Stomach (tissue), 4 donors: ENCODE results near the gene CST9.

Experiments used
- EP300 ChIP-seq: sonication (generic); formaldehyde crosslinking; IDR thresholded peaks from one replicate; pipeline ENCODE4 v1.6.1; 2017; ENCODE audit warnings: antibody characterized with exemption
- POLR2A ChIP-seq, 4 donors: fragments of 450-650 bp; IDR thresholded peaks; one replicate each; pipeline ENCODE4 v1.6.1; 2016; ENCODE audit warnings: antibody characterized with exemption in 4 of 4, control low read depth in 2 of 4, mild to moderate bottlenecking in 1 of 4, moderate library complexity in 1 of 4
- POLR2AphosphoS5 ChIP-seq, 3 donors: sonication (generic); formaldehyde crosslinking; IDR thresholded peaks; one replicate each; pipeline ENCODE4 v1.6.1; 2016; ENCODE audit warnings: antibody characterized with exemption in 3 of 3
- TF ChIP-seq, protein P1 (sequence below), 7 experiments: fragments of 450-650 bp in 4 of 7; fragments of 200-600 bp in 3 of 7; sonication (generic) in 3 of 7; IDR thresholded peaks; one replicate each; pipeline ENCODE4 v1.5.1; 2016 to 2019; ENCODE audit warnings: antibody characterized with exemption in 7 of 7, control low read depth in 2 of 7, mild to moderate bottlenecking in 1 of 7

GRCh38 chr20:23651117-23651516 is 45.4 kb upstream of the CST9 start:
- TF ChIP-seq POLR2A (IDR thresholded peaks at IDR 0.05) (no peak), EP300 (no peak), POLR2AphosphoS5 (IDR thresholded peaks at IDR 0.05) (no peak)
- TF ChIP-seq, protein P1, sequence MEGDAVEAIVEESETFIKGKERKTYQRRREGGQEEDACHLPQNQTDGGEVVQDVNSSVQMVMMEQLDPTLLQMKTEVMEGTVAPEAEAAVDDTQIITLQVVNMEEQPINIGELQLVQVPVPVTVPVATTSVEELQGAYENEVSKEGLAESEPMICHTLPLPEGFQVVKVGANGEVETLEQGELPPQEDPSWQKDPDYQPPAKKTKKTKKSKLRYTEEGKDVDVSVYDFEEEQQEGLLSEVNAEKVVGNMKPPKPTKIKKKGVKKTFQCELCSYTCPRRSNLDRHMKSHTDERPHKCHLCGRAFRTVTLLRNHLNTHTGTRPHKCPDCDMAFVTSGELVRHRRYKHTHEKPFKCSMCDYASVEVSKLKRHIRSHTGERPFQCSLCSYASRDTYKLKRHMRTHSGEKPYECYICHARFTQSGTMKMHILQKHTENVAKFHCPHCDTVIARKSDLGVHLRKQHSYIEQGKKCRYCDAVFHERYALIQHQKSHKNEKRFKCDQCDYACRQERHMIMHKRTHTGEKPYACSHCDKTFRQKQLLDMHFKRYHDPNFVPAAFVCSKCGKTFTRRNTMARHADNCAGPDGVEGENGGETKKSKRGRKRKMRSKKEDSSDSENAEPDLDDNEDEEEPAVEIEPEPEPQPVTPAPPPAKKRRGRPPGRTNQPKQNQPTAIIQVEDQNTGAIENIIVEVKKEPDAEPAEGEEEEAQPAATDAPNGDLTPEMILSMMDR (IDR thresholded peaks at IDR 0.05): no peak
